ENCODE data around the gene C6orf15. TPM values are rescaled to one million over a fixed set of nuclear protein-coding genes. Genes with fewer than 3 reads are reported as not detected.

C6orf15 gene
- total RNA-seq, 1 donor from 2014 or later: not detected

DNA sequence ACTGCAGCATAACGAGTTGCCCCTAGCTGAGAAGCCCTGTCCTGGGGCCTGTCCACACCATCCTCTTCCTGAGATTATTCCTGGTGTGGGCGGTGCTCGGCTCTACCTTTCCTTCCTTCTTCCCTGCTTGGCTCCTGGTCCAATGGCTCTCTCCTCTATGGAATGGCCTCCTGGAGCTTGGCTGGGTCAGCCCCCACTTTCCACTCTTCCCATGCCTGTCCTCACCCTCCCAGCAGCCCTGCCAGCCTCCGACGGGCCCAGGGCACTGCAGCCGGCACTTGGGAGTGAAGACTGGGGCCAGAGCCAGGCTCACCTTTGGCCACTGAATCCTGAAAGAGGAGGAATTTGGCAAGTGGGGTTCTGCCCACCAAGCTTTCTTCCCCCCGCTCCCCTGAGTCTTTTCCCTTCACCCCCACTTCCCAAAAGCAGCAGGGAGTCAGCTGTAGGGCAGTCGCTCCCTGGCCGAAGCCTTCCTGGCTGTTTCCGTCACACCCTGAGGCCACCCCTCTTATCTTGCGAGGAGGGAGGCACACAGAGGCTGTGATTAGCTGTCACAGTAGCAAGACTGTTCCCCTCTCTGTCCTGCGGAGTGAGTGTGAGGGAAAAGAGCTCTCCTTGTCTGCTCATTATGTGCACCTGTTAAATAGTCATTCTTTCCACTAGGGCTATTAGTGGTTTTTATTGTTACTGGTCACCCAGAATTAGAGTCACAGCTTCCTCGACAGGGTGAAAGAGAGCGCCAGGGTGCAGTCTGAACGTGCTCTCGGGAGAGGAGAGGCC is 14.2 kb upstream of the C6orf15 start:
- no peaks in the 10 kb centered on the region for H3K9me3 ChIP-seq (ENCODE audit: low read depth)
- no peak for TF ChIP-seq EZH2phosphoT487 (IDR thresholded peaks at IDR 0.05)
- TF ChIP-seq EZH2 (IDR thresholded peaks at IDR 0.05): no peak
- no peak for TF ChIP-seq CTCF (IDR thresholded peaks at IDR 0.05)
- peak overlapping the region; percentile 88 for H3K27ac Mint-ChIP-seq
- H4K20me1 ChIP-seq (ENCODE audit: low read depth): no peaks in the 10 kb centered on the region
- no peak overlapping the region for H3K4me3 Mint-ChIP-seq
- no peaks in the 10 kb centered on the region for H3K36me3 ChIP-seq
- no peaks in the 10 kb centered on the region for H3K27me3 ChIP-seq
- no peak overlapping the region for H3K4me2 ChIP-seq
- H3K4me1 ChIP-seq: peaks cover 13% of the 10 kb centered on the region
- H2AFZ ChIP-seq (replicated peaks): peak overlapping the region; percentile 50
- no peak overlapping the region for H3K4me3 ChIP-seq
- peaks cover 9% of the 10 kb centered on the region for H3K27me3 Mint-ChIP-seq (ENCODE audit: insufficient read depth, low read depth)
- H3K36me3 Mint-ChIP-seq: no peaks in the 10 kb centered on the region
- no peaks in the 10 kb centered on the region for H3K79me2 ChIP-seq (ENCODE audit: low read depth)
- peaks cover 20% of the 10 kb centered on the region for H3K4me1 Mint-ChIP-seq
- H3F3A ChIP-seq (ENCODE audit: low read depth): no peaks in the 10 kb centered on the region
- DNase-seq (ENCODE audit: low spot score): no peak
- H3K9me3 Mint-ChIP-seq: no peaks in the 10 kb centered on the region
- H3K27ac ChIP-seq: no peak overlapping the region
- no peak overlapping the region for H3K9ac ChIP-seq

DNA sequence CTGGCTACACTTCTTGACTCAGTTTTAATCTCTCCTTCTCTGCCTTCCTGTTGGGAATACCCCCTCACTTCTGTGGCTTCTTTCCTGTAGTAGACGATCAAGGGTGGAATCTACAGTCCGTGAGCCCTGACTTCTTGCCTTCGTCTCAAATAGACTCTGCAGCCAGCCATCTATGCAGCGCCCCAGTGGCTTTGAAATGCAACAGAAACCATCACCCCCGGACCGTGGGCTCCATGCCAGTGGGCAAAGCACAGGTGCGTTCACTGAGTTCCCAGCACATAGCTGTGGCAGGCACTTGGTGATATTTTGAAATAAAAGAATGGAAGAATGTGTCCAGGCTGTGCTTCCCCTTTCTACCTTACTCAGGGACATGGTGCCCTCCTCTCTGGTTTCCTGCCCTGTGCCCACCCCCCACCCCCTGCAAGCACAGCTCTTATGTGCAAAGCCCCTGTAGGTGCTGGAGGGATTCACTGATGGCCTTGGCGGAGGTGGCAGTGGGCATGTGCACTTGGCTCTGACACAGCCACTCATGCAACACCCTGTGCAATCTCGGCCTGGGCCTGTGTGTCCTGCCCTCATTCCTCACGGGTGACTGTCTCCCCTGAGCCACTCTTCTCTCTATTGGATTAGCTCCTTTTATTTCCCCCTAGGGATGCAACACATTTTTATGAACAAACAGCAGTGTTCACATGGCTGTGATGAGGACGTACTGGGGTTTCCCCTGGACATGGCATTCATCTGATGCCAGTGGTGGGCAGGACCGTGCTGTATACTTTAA is 13.4 kb upstream of the C6orf15 start:
- H3K4me3 Mint-ChIP-seq: no peak overlapping the region
- peaks cover 20% of the 10 kb centered on the region for H3K4me1 Mint-ChIP-seq
- H4K20me1 ChIP-seq (ENCODE audit: low read depth): no peaks in the 10 kb centered on the region
- H3K9me3 Mint-ChIP-seq: no peaks in the 10 kb centered on the region
- H3K4me3 ChIP-seq: no peak overlapping the region
- no peak for DNase-seq (ENCODE audit: low spot score)
- no peak for TF ChIP-seq CTCF (IDR thresholded peaks at IDR 0.05)
- TF ChIP-seq EZH2phosphoT487 (IDR thresholded peaks at IDR 0.05): no peak
- TF ChIP-seq EZH2 (IDR thresholded peaks at IDR 0.05): no peak
- no peaks in the 10 kb centered on the region for H3K27me3 ChIP-seq
- H3K9me3 ChIP-seq (ENCODE audit: low read depth): no peaks in the 10 kb centered on the region
- no peaks in the 10 kb centered on the region for H3K79me2 ChIP-seq (ENCODE audit: low read depth)
- H3K36me3 Mint-ChIP-seq: no peaks in the 10 kb centered on the region
- H3K36me3 ChIP-seq: no peaks in the 10 kb centered on the region
- H2AFZ ChIP-seq (replicated peaks): no peak overlapping the region
- no peaks in the 10 kb centered on the region for H3F3A ChIP-seq (ENCODE audit: low read depth)
- no peak overlapping the region for H3K4me2 ChIP-seq
- H3K4me1 ChIP-seq: peaks cover 13% of the 10 kb centered on the region
- H3K27me3 Mint-ChIP-seq (ENCODE audit: insufficient read depth, low read depth): peaks cover 9% of the 10 kb centered on the region
- no peak overlapping the region for H3K9ac ChIP-seq
- peak overlapping the region; percentile 38 for H3K27ac Mint-ChIP-seq
- no peak overlapping the region for H3K27ac ChIP-seq

GRCh38 chr6:31125162-31125561 is 12.8 kb upstream of the C6orf15 start:
- no peak for TF ChIP-seq CTCF (IDR thresholded peaks at IDR 0.05)
- TF ChIP-seq EZH2 (IDR thresholded peaks at IDR 0.05): no peak
- TF ChIP-seq EZH2phosphoT487 (IDR thresholded peaks at IDR 0.05): no peak
- Histone ChIP-seq H3K36me3 (no peaks in the 10 kb centered on the region), H4K20me1 (ENCODE audit: low read depth) (no peaks in the 10 kb centered on the region), H3K27me3 (no peaks in the 10 kb centered on the region), H3K79me2 (ENCODE audit: low read depth) (no peaks in the 10 kb centered on the region), H3K9ac (no peak overlapping the region), H3F3A (ENCODE audit: low read depth) (no peaks in the 10 kb centered on the region), H3K27ac (no peak overlapping the region), H3K4me3 (no peak overlapping the region), H3K4me2 (peak overlapping the region; percentile 22), H3K9me3 (ENCODE audit: low read depth) (no peaks in the 10 kb centered on the region), H3K4me1 (peaks cover 13% of the 10 kb centered on the region), H2AFZ (replicated peaks) (peak overlapping the region; percentile 60)
- Mint-ChIP-seq H3K27ac (peak overlapping the region; percentile 38), H3K4me3 (no peak overlapping the region), H3K4me1 (peaks cover 20% of the 10 kb centered on the region), H3K9me3 (no peaks in the 10 kb centered on the region), H3K36me3 (no peaks in the 10 kb centered on the region), H3K27me3 (ENCODE audit: insufficient read depth, low read depth) (peaks cover 7% of the 10 kb centered on the region)
- DNase-seq (ENCODE audit: low spot score): no peak
